Nephron (organoid): Measurements from ENCODE around the gene ADCY4.

ENCODE experiments used
- H3K27ac Mint-ChIP-seq, 3 experiments: 2 replicates each; pipeline ENCODE4 v1.8.0; 2020; ENCODE audit warnings: mixed read lengths in 3 of 3, mild to moderate bottlenecking in 2 of 3, moderate library complexity in 1 of 3
- H3K27me3 Mint-ChIP-seq: 2 replicates; pipeline ENCODE4 v1.8.0; 2021; ENCODE audit warnings: low read depth, mild to moderate bottlenecking, moderate library complexity, mixed read lengths
- H3K36me3 Mint-ChIP-seq: 2 replicates; pipeline ENCODE4 v1.8.0; 2020; ENCODE audit warnings: low read depth, mixed read lengths
- H3K4me1 Mint-ChIP-seq: 2 replicates; pipeline ENCODE4 v1.8.0; 2020; ENCODE audit warnings: mixed read lengths
- H3K4me3 Mint-ChIP-seq, 3 experiments: 2 replicates each; pipeline ENCODE4 v1.8.0; 2020; ENCODE audit warnings: mild to moderate bottlenecking in 3 of 3, mixed read lengths in 3 of 3, moderate library complexity in 2 of 3
- H3K9me3 Mint-ChIP-seq: 2 replicates; pipeline ENCODE4 v1.8.0; 2020; ENCODE audit warnings: mixed read lengths
- TF ChIP-seq, protein P1 (sequence below), 3 experiments: fragments of 200-600 bp; sonication (generic); IDR thresholded peaks; one replicate each; pipeline ENCODE4 v1.5.0; 2021; ENCODE audit warnings: antibody characterized with exemption in 3 of 3; ENCODE audit not compliant: unreplicated experiment in 3 of 3

The ADCY4 gene

DNA sequence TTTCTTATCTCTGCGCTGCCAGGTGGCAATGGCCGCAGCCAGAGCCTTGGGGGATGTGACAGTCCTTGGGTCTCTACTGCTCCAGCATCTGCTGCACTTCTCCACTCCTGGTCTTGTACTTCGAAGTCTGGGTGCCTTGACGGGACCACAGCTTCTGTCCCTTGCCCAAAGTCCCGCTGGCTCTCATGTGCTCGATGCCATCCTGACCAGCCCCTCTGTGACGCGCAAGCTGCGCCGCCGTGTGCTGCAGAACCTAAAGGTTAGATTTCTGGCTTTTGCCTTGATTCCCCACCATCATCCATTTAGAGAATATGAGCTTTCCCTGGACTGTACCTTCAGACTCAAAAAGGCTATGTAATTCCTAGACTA is 30.9 kb downstream of the ADCY4 start:
- Mint-ChIP-seq H3K27ac (no peak overlapping the region), H3K27me3 (no peaks in the 10 kb centered on the region), H3K4me1 (peaks cover 19% of the 10 kb centered on the region), H3K4me3 (no peak overlapping the region), H3K9me3 (no peaks in the 10 kb centered on the region), H3K36me3 (peaks cover 55% of the 10 kb centered on the region)
- TF ChIP-seq, protein P1, sequence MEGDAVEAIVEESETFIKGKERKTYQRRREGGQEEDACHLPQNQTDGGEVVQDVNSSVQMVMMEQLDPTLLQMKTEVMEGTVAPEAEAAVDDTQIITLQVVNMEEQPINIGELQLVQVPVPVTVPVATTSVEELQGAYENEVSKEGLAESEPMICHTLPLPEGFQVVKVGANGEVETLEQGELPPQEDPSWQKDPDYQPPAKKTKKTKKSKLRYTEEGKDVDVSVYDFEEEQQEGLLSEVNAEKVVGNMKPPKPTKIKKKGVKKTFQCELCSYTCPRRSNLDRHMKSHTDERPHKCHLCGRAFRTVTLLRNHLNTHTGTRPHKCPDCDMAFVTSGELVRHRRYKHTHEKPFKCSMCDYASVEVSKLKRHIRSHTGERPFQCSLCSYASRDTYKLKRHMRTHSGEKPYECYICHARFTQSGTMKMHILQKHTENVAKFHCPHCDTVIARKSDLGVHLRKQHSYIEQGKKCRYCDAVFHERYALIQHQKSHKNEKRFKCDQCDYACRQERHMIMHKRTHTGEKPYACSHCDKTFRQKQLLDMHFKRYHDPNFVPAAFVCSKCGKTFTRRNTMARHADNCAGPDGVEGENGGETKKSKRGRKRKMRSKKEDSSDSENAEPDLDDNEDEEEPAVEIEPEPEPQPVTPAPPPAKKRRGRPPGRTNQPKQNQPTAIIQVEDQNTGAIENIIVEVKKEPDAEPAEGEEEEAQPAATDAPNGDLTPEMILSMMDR (IDR thresholded peaks at IDR 0.05; ENCODE audit: unreplicated experiment in 3 of 3): no peak

GRCh38 chr14:24300326-24300980 is 34.4 kb downstream of the ADCY4 start:
- Mint-ChIP-seq H3K27ac (peak overlapping the region in 2 of 3 experiments; percentile 45 to 86), H3K4me1 (peaks cover 24% of the 10 kb centered on the region), H3K36me3 (peaks cover 41% of the 10 kb centered on the region), H3K9me3 (no peaks in the 10 kb centered on the region), H3K4me3 (peak overlapping the region; percentile 95 to 98 (median 95)), H3K27me3 (no peaks in the 10 kb centered on the region)
- TF ChIP-seq, protein P1 (IDR thresholded peaks at IDR 0.05; ENCODE audit: unreplicated experiment in 3 of 3): no peak

DNA sequence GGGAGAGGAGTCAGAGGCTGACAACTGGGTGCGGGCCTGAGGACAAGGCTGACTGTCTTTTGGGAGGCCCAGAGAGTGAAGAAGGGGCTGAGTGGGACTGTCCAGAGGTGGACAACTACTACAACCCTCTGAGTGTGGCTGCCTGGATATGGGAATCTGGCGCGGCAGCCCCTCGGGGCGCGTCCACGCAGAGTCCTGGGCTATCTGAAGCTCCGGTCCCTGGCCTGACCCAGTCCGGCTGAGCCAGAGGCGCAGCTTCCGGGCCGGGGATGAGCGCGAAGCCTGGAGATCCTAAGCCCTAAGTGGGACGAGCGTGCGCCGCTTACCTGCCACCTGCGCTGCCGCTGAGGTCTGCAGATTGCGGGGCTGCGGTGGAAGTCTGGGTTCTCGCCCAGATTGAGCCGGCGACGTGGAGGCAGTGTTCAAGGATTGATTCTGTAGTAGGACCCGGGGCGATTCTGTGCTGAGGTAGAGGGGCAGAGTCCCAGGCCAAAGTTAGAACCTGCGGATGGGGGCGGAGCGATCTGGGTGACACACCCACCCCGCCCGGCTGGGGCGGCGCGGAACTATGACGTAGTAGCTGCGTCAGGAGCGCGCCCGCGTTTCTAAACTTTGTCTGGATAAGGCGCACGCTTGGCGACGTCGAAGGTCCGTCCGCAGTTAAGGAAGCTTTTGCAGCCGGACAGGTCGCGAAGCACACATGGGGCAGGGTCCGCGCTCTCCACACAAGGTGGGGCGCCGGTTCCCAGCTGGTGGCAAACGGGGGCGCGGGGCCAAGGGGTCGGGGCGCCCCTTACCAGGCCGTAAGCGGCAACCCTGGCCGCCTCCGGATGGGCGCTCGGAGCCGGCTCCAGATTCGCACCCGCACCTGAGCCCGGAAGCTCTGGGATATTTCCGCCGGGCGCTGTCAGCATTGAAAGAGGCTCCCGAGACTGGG is 35.3 kb downstream of the ADCY4 start, which contains the start of the genes DHRS1 and NOP9:
Gene DHRS1 (minus strand): TSS at position 526 of the 937 bp plus-strand sequence. CDS start 674 bp downstream, outside the sequence.
Gene NOP9 (plus strand): TSS at position 596 of the 937 bp plus-strand sequence. CDS start 105 bp downstream, at position 701.
- Mint-ChIP-seq H3K27me3 (no peaks in the 10 kb centered on the region), H3K27ac (peak within 1 kb of the TSS; percentile 78 to 94 (median 86)), H3K4me3 (peak within 1 kb of the TSS; percentile 95 to 98 (median 95)), H3K9me3 (no peaks in the 10 kb centered on the region), H3K4me1 (peaks cover 24% of the 10 kb centered on the region), H3K36me3 (peaks cover 38% of the 10 kb centered on the region)
- TF ChIP-seq, protein P1 (IDR thresholded peaks at IDR 0.05; ENCODE audit: unreplicated experiment in 3 of 3): no peak

DNA sequence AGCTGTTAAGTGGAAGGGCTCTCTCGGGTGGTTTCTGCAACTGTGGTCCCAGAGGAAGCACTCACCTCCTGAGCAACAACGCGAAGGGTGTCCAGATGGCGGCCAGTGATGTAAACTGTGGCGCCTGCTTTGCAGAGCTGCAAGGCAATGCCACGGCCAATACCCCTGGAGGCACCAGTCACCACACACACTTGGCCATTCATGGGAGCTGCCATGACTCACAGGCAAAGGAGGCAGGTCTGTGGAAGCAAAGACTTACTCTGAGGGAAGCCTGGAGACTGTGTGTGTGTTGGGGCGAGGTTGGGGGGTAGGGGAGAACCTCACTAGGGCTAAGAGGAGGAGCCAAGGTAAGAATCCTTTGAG is 36.0 kb downstream of the ADCY4 start:
- TF ChIP-seq, protein P1 (IDR thresholded peaks at IDR 0.05; ENCODE audit: unreplicated experiment in 3 of 3): no peak
- Mint-ChIP-seq H3K27ac (peak overlapping the region; percentile 78 to 94 (median 86)), H3K4me1 (peaks cover 24% of the 10 kb centered on the region), H3K4me3 (peak overlapping the region; percentile 95 to 98 (median 95)), H3K9me3 (no peaks in the 10 kb centered on the region), H3K27me3 (no peaks in the 10 kb centered on the region), H3K36me3 (peaks cover 33% of the 10 kb centered on the region)

DNA sequence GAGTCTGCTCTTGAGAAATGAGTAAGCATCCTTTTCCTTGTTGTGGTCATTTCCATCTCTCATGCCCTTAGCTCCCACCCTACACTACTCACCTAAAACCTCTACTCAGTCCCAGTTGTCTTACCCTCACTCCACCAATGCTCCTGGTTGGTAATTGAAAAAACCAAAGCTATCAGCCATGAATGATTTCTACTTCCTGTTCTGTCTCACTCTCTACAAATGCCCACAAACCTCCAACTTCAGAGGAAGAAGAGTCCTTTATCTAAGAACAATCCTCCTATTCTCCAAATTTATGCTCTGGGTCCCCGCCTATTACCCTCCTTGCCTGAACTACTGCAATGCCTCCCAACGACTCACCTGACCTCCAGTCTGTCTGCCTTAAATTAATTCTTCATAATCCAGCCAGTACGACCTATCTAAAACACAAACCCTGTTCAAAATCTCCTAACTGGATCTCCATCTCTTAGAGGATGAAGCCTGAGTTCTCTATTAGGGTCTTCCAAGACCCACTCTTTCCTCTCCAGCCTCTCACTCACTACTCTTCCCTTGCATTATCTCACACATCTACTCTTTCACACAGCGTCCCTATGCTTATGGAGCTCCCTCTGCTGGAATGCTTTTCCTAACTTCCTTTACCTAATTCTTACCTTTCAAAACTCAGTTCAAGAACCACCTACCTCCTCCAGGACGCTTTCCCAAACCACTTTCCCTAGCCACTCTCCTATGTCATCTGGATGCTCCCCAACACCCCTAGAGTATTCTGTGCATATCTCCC is 37.5 kb downstream of the ADCY4 start:
- peak overlapping the region; percentile 50 to 77 (median 63) for H3K4me3 Mint-ChIP-seq
- H3K27me3 Mint-ChIP-seq: no peaks in the 10 kb centered on the region
- no peaks in the 10 kb centered on the region for H3K9me3 Mint-ChIP-seq
- H3K4me1 Mint-ChIP-seq: peaks cover 24% of the 10 kb centered on the region
- TF ChIP-seq, protein P1 (IDR thresholded peaks at IDR 0.05; ENCODE audit: unreplicated experiment in 3 of 3): peak; percentile 39 to 45 (median 45)
- peaks cover 28% of the 10 kb centered on the region for H3K36me3 Mint-ChIP-seq
- peak overlapping the region in 2 of 3 experiments; percentile 1 to 10 for H3K27ac Mint-ChIP-seq
